ENCODE results near the gene DNAJC1. TPM values are rescaled to one million over a fixed set of nuclear protein-coding genes. Genes with fewer than 3 reads are reported as not detected.

The DNAJC1 gene
- polyA plus RNA-seq: 16.0 to 35.7 TPM (median 24.8 TPM) in 3 replicates
- 83.3 TPM for polyA plus RNA-seq (2011; ENCODE audit: low read depth)
- 15.4 and 15.5 TPM in 2 replicates for polyA plus RNA-seq (2011; cell fraction: cytosol; rRNA removed)
- polyA plus RNA-seq (2011; cell fraction: nucleus; rRNA removed): 12.1 and 17.3 TPM in 2 replicates
- polyA plus RNA-seq (2012; ENCODE audit: low replicate concordance): 16.1 and 17.4 TPM in 2 replicates
- 6.6 to 11.2 TPM (median 8.6 TPM) in 3 replicates for polyA minus RNA-seq
- 7.9 TPM for polyA minus RNA-seq (2011; cell fraction: cytosol; rRNA and poly(A)+ RNA removed)
- polyA minus RNA-seq (2011; cell fraction: nucleus; rRNA and poly(A)+ RNA removed): 8.3 and 14.0 TPM in 2 replicates

- dilution Hi-C loops (cut with MboI; ENCODE audit: extremely low pct_ligation_motif_present, low sequenced_read_pairs): no loop called here
- FAIRE-seq: peak; percentile 44
Observed at GRCh38 chr10:22003177-22003963, at the start of gene DNAJC1. Gene DNAJC1 (minus strand): TSS chr10:22003730. CDS start chr10:22003434, 296 bp downstream.

GRCh38 chr10:22053048-22053447 lies 49.5 kb upstream of the DNAJC1 start:
- no peak for FAIRE-seq
- Histone ChIP-seq H3K4me1 (ENCODE audit: control insufficient read depth, extremely low read depth, insufficient read depth, low read length) (no peaks in the 10 kb centered on the region), H3K9me3 (ENCODE audit: control insufficient read depth, low read depth, low read length) (no peaks in the 10 kb centered on the region), H3K27ac (ENCODE audit: control insufficient read depth, insufficient read depth, low read length) (no peak overlapping the region), H3K4me2 (ENCODE audit: control insufficient read depth, extremely low read depth, insufficient read depth, low read depth, low read length) (no peak overlapping the region), H4K20me1 (ENCODE audit: control insufficient read depth, extremely low read depth, insufficient read depth, low read length) (no peaks in the 10 kb centered on the region), H2AFZ (ENCODE audit: control insufficient read depth, low read length) (no peak overlapping the region), H3K4me3 (ENCODE audit: control insufficient read depth in 2 of 3, extremely low read depth in 1 of 3, insufficient read depth in 2 of 3, low read depth in 1 of 3, low read length in 3 of 3) (no peak overlapping the region), H3K9ac (ENCODE audit: control insufficient read depth, extremely low read depth, insufficient read depth, low read length) (no peak overlapping the region), H3K79me2 (ENCODE audit: control insufficient read depth, insufficient read depth, low read length) (no peaks in the 10 kb centered on the region), H3K27me3 (ENCODE audit: control insufficient read depth, extremely low read depth, insufficient read depth, low read length) (no peaks in the 10 kb centered on the region), H3K36me3 (ENCODE audit: control insufficient read depth in 2 of 2, extremely low read depth in 1 of 2, insufficient read depth in 2 of 2, low read length in 2 of 2) (no peaks in the 10 kb centered on the region), H3K9me1 (ENCODE audit: control insufficient read depth, extremely low read depth, insufficient read depth, low read length) (no peaks in the 10 kb centered on the region)
- no peak for DNase-seq (ENCODE audit: low read depth, low spot score)
- dilution Hi-C loops (cut with MboI; ENCODE audit: extremely low pct_ligation_motif_present, low sequenced_read_pairs): no loop called here
- TF ChIP-seq CTCF (optimal IDR thresholded peaks at IDR 0.05 in 1 of 3, IDR thresholded peaks at IDR 0.05 in 1 of 3, conservative IDR thresholded peaks at IDR 0.05 in 1 of 3; ENCODE audit: extremely low read depth in 1 of 3, insufficient read depth in 2 of 3, low read length in 3 of 3) (no peak), EZH2 (IDR thresholded peaks at IDR 0.05; ENCODE audit: low read length) (no peak)

More at GRCh38 chr10:22003177-22003963, at the start of gene DNAJC1:
- Histone ChIP-seq H3K4me2 (ENCODE audit: control insufficient read depth, extremely low read depth, insufficient read depth, low read depth, low read length) (peak within 1 kb of the TSS; percentile 96), H3K36me3 (ENCODE audit: control insufficient read depth in 2 of 2, extremely low read depth in 1 of 2, insufficient read depth in 2 of 2, low read length in 2 of 2) (no peaks in the 10 kb centered on the region), H4K20me1 (ENCODE audit: control insufficient read depth, extremely low read depth, insufficient read depth, low read length) (no peaks in the 10 kb centered on the region), H3K9me3 (ENCODE audit: control insufficient read depth, low read depth, low read length) (no peaks in the 10 kb centered on the region), H3K27me3 (ENCODE audit: control insufficient read depth, extremely low read depth, insufficient read depth, low read length) (no peaks in the 10 kb centered on the region), H2AFZ (ENCODE audit: control insufficient read depth, low read length) (peak within 1 kb of the TSS; percentile 94), H3K4me1 (ENCODE audit: control insufficient read depth, extremely low read depth, insufficient read depth, low read length) (peaks cover 13% of the 10 kb centered on the region), H3K4me3 (ENCODE audit: control insufficient read depth in 2 of 3, extremely low read depth in 1 of 3, insufficient read depth in 2 of 3, low read depth in 1 of 3, low read length in 3 of 3) (peak within 1 kb of the TSS; percentile 81 to 92 (median 91)), H3K79me2 (ENCODE audit: control insufficient read depth, insufficient read depth, low read length) (peaks cover 27% of the 10 kb centered on the region), H3K27ac (ENCODE audit: control insufficient read depth, insufficient read depth, low read length) (peak within 1 kb of the TSS; percentile 67), H3K9me1 (ENCODE audit: control insufficient read depth, extremely low read depth, insufficient read depth, low read length) (no peaks in the 10 kb centered on the region), H3K9ac (ENCODE audit: control insufficient read depth, extremely low read depth, insufficient read depth, low read length) (peak within 1 kb of the TSS; percentile 79)
- peak; percentile 54 for DNase-seq (ENCODE audit: low read depth, low spot score)
- TF ChIP-seq CTCF (optimal IDR thresholded peaks at IDR 0.05 in 1 of 3, IDR thresholded peaks at IDR 0.05 in 1 of 3, conservative IDR thresholded peaks at IDR 0.05 in 1 of 3; ENCODE audit: extremely low read depth in 1 of 3, insufficient read depth in 2 of 3, low read length in 3 of 3): no peak
- no peak for TF ChIP-seq EZH2 (IDR thresholded peaks at IDR 0.05; ENCODE audit: low read length)
